DMS53 treated with DMSO at 0.1 percent for 48 hours (cell line): ENCODE results near the gene LRCH2.

Experiments
- DNase-seq: peaks from one replicate; lab custom pipeline; 2025; ENCODE audit not compliant: unreplicated experiment; lab: John Stamatoyannopoulos, UW

LRCH2 gene

GRCh38 chrX:115068896-115069295 is 165.0 kb downstream of the LRCH2 start:
- DNase-seq = no peak

- no peak for DNase-seq
These were observed 166.1 kb downstream of the LRCH2 start for GRCh38 chrX:115067812-115068211.

GRCh38 chrX:115065304-115065703 is 168.6 kb downstream of the LRCH2 start:
- DNase-seq = no peak
